Neutrophil (primary cell): ENCODE data around the gene KHDC4.

Experiments used
- H3K27ac ChIP-seq: fragments of 200-600 bp; sonication (generic); 2 replicates; pipeline ENCODE4 v1.5.1; 2016; ENCODE audit warnings: mild to moderate bottlenecking, moderate library complexity
- H3K27me3 ChIP-seq: fragments of 200-600 bp; sonication (generic); 2 replicates; pipeline ENCODE4 v1.6.0; 2016; ENCODE audit warnings: mild to moderate bottlenecking
- H3K36me3 ChIP-seq: fragments of 200-600 bp; sonication (generic); 2 replicates; pipeline ENCODE4 v1.5.1; 2017
- H3K4me1 ChIP-seq, 2 experiments: fragments of 200-600 bp in 1 of 2; sonication (generic) in 1 of 2; 1 replicate in 1 of 2; 2 replicates in 1 of 2; pipeline versions ENCODE4 v1.5.1 to v1.6.1; 2013 to 2016; ENCODE audit warnings: low read depth in 1 of 2, low read length in 1 of 2, mild to moderate bottlenecking in 1 of 2, moderate library complexity in 1 of 2; ENCODE audit not compliant: control insufficient read depth in 1 of 2, insufficient read depth in 1 of 2
- H3K4me3 ChIP-seq, 2 experiments: fragments of 200-600 bp in 1 of 2; sonication (generic) in 1 of 2; 1 replicate in 1 of 2; 2 replicates in 1 of 2; pipeline ENCODE4 v1.5.1; 2013 to 2016; ENCODE audit warnings: low read depth in 1 of 2, low read length in 1 of 2, mild to moderate bottlenecking in 1 of 2, moderate library complexity in 1 of 2
- H3K9me3 ChIP-seq: fragments of 200-600 bp; sonication (generic); 2 replicates; pipeline ENCODE4 v1.5.1; 2016
- TF ChIP-seq, protein P1 (sequence below): fragments of 200-600 bp; sonication (generic); IDR thresholded peaks from 2 replicates; pipeline ENCODE4 v1.5.1; 2016; ENCODE audit warnings: antibody characterized with exemption

Gene KHDC4

DNA sequence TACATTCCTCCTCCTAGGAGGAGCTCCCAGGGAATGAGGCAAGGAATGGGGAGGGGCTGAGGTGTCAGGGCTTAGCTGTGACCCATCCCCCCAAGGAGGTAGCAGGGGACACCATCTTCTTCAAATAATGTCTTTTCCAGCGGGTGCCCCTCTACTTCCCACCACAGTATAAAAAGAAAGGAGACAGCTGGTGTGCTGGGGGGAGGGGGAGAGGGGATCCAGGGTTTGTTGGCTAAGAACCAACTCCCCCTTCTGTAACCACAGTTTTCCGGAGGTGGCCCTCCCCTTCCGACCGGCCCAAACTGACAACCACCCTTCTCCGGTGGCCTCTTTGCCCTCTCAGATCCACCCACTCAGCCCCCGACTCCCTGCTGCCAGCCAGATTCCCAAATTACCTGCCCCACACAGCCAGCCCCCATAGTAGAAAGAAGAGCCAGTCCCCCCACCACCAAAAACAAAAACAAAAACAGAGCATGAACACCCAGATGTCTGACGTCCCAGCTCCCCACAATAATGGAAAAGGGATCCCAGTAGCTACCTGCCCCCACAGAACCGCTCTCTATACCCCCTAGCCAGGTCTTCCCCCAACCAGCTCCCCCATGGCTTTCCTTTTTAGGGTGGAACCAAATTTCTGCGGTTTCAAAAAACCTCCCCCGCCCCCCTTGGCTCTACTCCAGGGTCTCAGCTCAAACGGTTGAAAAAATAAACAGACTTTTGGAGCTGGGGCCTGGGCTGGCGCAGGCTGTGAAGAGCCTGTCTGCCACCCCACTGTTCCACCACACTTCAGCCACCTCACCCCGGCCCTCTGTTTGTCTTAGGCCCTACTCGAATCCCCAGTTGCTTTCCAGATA is 42.1 kb upstream of the KHDC4 start:
- Histone ChIP-seq H3K36me3 (no peaks in the 10 kb centered on the region), H3K27me3 (no peaks in the 10 kb centered on the region), H3K27ac (peak overlapping the region; percentile 97), H3K4me3 (peak overlapping the region; percentile 81 to 84), H3K9me3 (no peaks in the 10 kb centered on the region), H3K4me1 (peaks cover 70 to 87% of the 10 kb centered on the region in 2 experiments)
- TF ChIP-seq, protein P1, sequence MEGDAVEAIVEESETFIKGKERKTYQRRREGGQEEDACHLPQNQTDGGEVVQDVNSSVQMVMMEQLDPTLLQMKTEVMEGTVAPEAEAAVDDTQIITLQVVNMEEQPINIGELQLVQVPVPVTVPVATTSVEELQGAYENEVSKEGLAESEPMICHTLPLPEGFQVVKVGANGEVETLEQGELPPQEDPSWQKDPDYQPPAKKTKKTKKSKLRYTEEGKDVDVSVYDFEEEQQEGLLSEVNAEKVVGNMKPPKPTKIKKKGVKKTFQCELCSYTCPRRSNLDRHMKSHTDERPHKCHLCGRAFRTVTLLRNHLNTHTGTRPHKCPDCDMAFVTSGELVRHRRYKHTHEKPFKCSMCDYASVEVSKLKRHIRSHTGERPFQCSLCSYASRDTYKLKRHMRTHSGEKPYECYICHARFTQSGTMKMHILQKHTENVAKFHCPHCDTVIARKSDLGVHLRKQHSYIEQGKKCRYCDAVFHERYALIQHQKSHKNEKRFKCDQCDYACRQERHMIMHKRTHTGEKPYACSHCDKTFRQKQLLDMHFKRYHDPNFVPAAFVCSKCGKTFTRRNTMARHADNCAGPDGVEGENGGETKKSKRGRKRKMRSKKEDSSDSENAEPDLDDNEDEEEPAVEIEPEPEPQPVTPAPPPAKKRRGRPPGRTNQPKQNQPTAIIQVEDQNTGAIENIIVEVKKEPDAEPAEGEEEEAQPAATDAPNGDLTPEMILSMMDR: no peak

DNA sequence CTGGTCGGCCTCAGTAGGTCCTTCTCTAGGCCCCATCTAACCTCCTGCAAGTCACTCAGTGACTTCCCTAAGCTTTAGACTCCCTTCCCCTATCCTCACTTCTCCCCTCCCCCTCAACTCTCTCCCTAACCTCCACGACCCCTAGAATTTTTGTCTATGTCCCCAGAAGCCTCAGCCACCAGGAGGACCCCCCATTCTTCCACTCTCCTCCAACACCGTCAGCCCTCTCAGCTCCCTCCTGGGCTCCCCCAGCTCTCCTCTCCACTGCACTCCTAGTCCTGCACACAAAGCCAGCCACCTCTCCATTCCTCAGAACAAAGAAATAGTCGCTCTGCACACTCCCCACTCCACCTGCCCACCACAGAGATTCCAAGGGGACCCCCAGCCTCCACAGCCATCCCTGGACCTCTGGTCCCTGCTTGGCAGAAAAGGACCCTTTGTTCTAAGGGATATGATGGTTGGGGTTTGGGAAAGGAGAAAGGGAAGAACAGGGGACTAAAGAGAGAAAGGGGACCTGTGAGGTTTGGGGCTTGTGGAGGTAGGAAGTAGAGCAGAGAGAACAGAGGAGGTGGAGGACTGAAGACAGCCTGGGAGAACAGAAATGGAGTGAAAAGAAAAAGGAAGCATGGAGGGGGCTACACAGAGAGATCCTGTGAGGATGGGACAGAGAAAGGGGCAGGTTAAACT is 41.3 kb upstream of the KHDC4 start:
- Histone ChIP-seq H3K4me3 (peak overlapping the region; percentile 81 to 84), H3K36me3 (no peaks in the 10 kb centered on the region), H3K27ac (peak overlapping the region; percentile 97), H3K27me3 (no peaks in the 10 kb centered on the region), H3K4me1 (peaks cover 70 to 87% of the 10 kb centered on the region in 2 experiments), H3K9me3 (no peaks in the 10 kb centered on the region)
- TF ChIP-seq, protein P1: no peak

DNA sequence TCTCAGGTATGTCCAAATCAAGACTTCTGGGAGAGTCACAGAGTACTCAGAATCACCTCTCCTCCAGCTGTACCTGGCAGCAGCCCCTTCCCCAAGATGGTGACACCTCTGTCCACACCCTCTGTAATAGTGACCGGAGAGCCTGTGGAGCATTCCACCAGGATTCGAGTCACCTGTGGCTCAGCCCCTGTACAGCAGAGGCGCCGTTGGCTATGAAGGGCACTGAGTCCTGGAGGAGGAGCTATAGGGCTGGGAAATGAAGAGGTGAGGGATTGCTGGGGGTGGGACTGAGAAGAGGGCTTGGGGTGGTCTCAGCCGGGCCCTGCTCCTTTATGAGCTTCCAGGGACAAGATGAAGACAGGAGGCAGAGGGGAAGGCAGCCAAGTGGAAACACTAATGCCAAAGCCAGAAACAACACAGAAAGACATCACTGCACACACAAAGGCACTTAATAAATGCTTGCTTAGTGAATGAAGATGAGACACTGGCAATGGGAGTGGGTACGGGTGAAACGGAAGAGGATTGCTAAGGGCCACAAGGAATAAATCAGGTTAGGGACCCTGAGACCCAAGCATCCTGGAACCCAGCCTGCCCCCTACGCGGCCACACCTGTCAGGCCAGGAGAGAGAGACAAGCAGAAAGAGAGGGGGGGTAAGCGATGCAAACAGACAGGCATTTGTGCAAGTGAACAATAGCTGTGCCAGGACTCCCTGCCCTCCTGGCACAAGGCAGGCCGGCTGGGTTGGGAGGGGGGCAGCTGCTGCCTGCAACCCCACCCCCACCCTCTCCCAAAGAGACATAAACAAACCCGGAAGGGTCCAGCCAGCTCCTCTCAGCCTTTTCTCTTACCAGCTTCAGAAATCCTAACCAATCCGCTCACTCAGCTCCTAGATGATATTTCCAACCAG is 40.2 kb upstream of the KHDC4 start:
- Histone ChIP-seq H3K27me3 (no peaks in the 10 kb centered on the region), H3K27ac (peak overlapping the region; percentile 97), H3K4me3 (peak overlapping the region; percentile 81 to 84), H3K36me3 (peaks cover 3% of the 10 kb centered on the region), H3K9me3 (no peaks in the 10 kb centered on the region), H3K4me1 (peaks cover 70 to 87% of the 10 kb centered on the region in 2 experiments)
- TF ChIP-seq, protein P1: no peak

DNA sequence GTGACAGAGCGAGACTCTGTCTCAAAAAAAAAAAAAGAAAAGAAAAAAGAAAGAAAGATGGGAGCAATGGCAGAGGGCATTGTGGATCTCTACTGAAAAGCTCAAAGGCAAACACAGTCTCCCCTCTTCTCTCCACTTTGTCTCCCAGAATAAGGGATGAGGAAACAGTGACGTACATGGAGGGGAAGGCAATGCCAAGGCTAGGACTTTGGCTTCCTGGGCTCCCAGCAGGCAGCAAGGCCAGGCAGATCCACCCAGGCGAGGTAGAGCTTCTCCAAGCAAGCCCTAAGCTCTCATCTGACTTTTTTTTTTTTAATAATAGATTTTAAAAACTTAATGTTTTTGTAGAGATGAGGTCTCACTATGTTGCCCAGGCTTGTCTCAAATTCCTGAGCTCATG is 39.5 kb upstream of the KHDC4 start:
- TF ChIP-seq, protein P1: no peak
- Histone ChIP-seq H3K9me3 (no peaks in the 10 kb centered on the region), H3K4me1 (peaks cover 70 to 87% of the 10 kb centered on the region in 2 experiments), H3K36me3 (peaks cover 10% of the 10 kb centered on the region), H3K27me3 (no peaks in the 10 kb centered on the region), H3K4me3 (peak overlapping the region; percentile 81 to 84), H3K27ac (peak overlapping the region; percentile 97)
